Sigmoid colon (tissue), 7 donors: ENCODE measurements around the gene SLC15A4. TPM values are rescaled to one million over a fixed set of nuclear protein-coding genes. Genes with fewer than 3 reads are reported as not detected.
"Not testable (repeated sequence)": the region's sequence is repeated elsewhere in the genome, so short reads cannot be mapped to it uniquely, and the experiment has no call there.

Experiments used
- DNase-seq: peaks from one replicate; pipeline ENCODE4 v3.0.0-alpha.2; 2019
- H3K27ac ChIP-seq, 4 donors: fragments of 200-600 bp; sonication (generic); one replicate each; pipeline ENCODE4 v1.5.1; 2016 to 2019; ENCODE audit warnings: mild to moderate bottlenecking in 1 of 4
- H3K27me3 ChIP-seq, 3 donors: fragments of 200-600 bp; sonication (generic); one replicate each; pipeline ENCODE4 v1.5.1; 2019; ENCODE audit warnings: mild to moderate bottlenecking in 1 of 3
- H3K36me3 ChIP-seq, 4 donors: fragments of 200-600 bp; sonication (generic); one replicate each; pipeline ENCODE4 v1.5.1; 2016 to 2019
- H3K4me1 ChIP-seq, 4 donors: fragments of 200-600 bp; sonication (generic); one replicate each; pipeline ENCODE4 v1.5.1; 2017 to 2019
- H3K4me3 ChIP-seq, 4 donors: fragments of 200-600 bp; sonication (generic); one replicate each; pipeline ENCODE4 v1.5.1; 2017 to 2019; ENCODE audit warnings: mild to moderate bottlenecking in 2 of 4, moderate library complexity in 1 of 4
- H3K9me3 ChIP-seq, 4 donors: fragments of 200-600 bp in 3 of 4; sonication (generic) in 3 of 4; one replicate each; pipeline versions ENCODE4 v1.5.1 to v1.6.1; 2013 to 2019
- EP300 ChIP-seq, 4 donors: sonication (generic); formaldehyde crosslinking; IDR thresholded peaks; one replicate each; pipeline ENCODE4 v1.6.1; 2017; ENCODE audit warnings: antibody characterized with exemption in 4 of 4
- POLR2A ChIP-seq, 2 donors: fragments of 450-650 bp; IDR thresholded peaks; one replicate each; pipeline ENCODE4 v1.6.1; 2016; ENCODE audit warnings: antibody characterized with exemption in 2 of 2, mild to moderate bottlenecking in 2 of 2, moderate library complexity in 2 of 2
- POLR2AphosphoS5 ChIP-seq, 4 donors: sonication (generic); formaldehyde crosslinking; IDR thresholded peaks; one replicate each; pipeline ENCODE4 v1.6.1; 2017; ENCODE audit warnings: antibody characterized with exemption in 4 of 4
- WGBS, 2 donors: extraction: QIAGEN DNeasy Blood & Tissue Kit; methylation state at CpG; one replicate each; pipeline ENCODE4 v1.1.7; 2013; 5-methylcytosine and 5-hydroxymethylcytosine counted together
- intact Hi-C: fragments of 100-400 bp; cut with DNase I; formaldehyde crosslinking; loops from one replicate; pipeline ENCODE4 v1.15.1; 2023
- polyA plus RNA-seq, 3 donors: library from polyadenylated mRNA; stranded (reverse); fragments of 200-250 nt; gene quantifications; one replicate each; pipeline ENCODE4 v1.2.3, GENCODE V29; 2013
- total RNA-seq, 4 donors: library from RNA; depleted of rRNA; stranded (reverse); fragments of >200 nt; gene quantifications; one replicate each; pipeline ENCODE4 v1.1.0, GENCODE V29; 2016
- TF ChIP-seq, protein P1 (sequence below), 4 experiments: fragments of 450-650 bp in 3 of 4; fragments of 200-600 bp in 1 of 4; IDR thresholded peaks; one replicate each; pipeline ENCODE4 v1.5.1; 2016 to 2019; ENCODE audit warnings: antibody characterized with exemption in 4 of 4, mild to moderate bottlenecking in 3 of 4, moderate library complexity in 2 of 4
- donor health status: healthy with polysubstance abuse.
- donor health status: Bipolar disorder and iron deficiency.
- donor health status: healthy.

The SLC15A4 gene
- total and polyA plus RNA-seq, 7 donors = 3.6 to 42.0 (median 19.4) TPM

DNA sequence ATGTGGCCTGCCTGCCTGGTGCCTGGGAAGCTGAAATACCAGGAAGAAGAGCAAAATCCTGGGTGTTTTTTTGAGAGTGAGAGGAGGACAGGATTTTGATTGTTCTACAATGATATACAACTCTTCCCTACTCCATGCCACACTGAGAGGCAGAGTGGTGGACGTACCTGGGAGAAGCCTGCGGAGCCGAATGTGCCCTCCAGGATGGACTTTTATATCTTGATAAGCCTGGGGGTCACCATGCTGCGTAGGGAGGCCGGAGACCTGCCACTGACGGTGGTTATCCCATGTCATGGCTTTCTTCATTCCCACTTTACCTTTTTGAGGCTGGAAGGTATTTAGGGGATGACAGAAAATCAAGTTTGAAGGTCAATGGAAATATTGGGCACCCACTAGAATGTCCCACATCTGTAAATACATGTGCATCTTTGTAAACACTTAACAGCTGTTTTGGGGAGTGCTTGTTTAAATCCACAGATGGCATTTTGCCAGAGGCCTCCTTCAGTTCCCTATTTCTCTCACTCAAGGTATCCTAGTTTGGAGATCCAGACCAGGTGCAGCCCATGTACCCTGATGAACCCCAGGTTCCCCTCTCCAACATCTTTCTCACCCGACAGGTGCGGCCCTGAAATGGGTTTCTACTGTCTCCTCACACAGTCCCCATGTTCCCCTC lies 28.4 kb upstream of the SLC15A4 start:
- Histone ChIP-seq H3K27me3 (peaks cover 0 to 35% (median 18%) of the 10 kb centered on the region in 3 donors), H3K27ac (no peak overlapping the region), H3K4me3 (no peak overlapping the region), H3K4me1 (peaks cover 0 to 5% (median 4%) of the 10 kb centered on the region in 4 donors), H3K36me3 (no peaks in the 10 kb centered on the region), H3K9me3 (no peaks in the 10 kb centered on the region)
- intact Hi-C loops = no loop called here
- TF ChIP-seq EP300 (IDR thresholded peaks at IDR 0.05) = no peak
- TF ChIP-seq, protein P1, sequence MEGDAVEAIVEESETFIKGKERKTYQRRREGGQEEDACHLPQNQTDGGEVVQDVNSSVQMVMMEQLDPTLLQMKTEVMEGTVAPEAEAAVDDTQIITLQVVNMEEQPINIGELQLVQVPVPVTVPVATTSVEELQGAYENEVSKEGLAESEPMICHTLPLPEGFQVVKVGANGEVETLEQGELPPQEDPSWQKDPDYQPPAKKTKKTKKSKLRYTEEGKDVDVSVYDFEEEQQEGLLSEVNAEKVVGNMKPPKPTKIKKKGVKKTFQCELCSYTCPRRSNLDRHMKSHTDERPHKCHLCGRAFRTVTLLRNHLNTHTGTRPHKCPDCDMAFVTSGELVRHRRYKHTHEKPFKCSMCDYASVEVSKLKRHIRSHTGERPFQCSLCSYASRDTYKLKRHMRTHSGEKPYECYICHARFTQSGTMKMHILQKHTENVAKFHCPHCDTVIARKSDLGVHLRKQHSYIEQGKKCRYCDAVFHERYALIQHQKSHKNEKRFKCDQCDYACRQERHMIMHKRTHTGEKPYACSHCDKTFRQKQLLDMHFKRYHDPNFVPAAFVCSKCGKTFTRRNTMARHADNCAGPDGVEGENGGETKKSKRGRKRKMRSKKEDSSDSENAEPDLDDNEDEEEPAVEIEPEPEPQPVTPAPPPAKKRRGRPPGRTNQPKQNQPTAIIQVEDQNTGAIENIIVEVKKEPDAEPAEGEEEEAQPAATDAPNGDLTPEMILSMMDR (IDR thresholded peaks at IDR 0.05) = no peak
- no peak for TF ChIP-seq POLR2AphosphoS5 (IDR thresholded peaks at IDR 0.05)
- TF ChIP-seq POLR2A (IDR thresholded peaks at IDR 0.05) = no peak
- 82 to 89% methylated on average over 8 of the region's 8 CpGs for WGBS, 2 donors
- DNase-seq = peak; percentile 40

DNA sequence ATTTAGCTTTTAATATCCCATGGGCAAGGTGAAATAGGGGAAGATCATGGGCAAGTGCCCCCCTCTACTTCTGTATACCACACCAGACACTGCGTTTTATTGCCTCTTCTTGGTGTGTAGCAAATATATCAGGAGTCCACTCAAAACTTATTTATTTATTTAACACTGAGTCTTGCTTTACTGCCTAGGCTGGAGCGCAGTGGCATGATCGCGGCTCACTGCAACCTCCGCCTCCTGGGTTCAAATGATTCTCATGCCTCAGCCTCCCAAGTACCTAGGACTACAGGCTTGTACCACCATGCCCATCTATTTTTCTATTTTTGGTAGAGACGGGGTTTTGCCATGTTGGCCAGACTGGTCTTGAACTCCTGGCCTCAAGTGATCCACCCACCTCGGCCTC lies 27.7 kb upstream of the SLC15A4 start:
- H3K4me3 ChIP-seq, H3K36me3 ChIP-seq, DNase-seq, intact Hi-C loops, H3K9me3 ChIP-seq, H3K27ac ChIP-seq, H3K4me1 ChIP-seq: not testable (repeated sequence)
- 78 to 88% methylated on average over 7 of the region's 7 CpGs for WGBS, 2 donors
- peaks cover 0 to 35% (median 18%) of the 10 kb centered on the region in 3 donors for H3K27me3 ChIP-seq

DNA sequence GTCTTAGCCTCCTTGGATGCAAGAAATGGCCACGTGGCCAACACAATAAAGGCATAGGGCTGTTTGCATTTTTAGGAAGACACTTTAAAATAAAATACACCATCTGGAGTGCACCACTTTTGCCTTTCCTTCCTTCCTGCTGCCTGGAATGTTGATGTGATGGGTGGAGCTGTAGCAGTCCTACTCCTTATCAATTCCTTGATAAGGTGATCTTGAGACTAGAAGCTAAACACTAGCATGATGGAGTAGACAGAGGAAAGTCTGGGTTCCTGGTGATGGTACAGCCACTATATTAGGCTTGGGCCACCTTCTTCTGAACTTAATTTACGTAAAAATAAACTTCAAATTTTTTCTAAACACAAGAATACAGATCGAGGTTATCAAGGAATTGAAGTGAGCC lies 26.6 kb upstream of the SLC15A4 start:
- TF ChIP-seq, protein P1 (IDR thresholded peaks at IDR 0.05) = no peak
- TF ChIP-seq POLR2AphosphoS5 (IDR thresholded peaks at IDR 0.05) = no peak
- no peak for TF ChIP-seq POLR2A (IDR thresholded peaks at IDR 0.05)
- TF ChIP-seq EP300 (IDR thresholded peaks at IDR 0.05) = no peak
- H3K27me3 ChIP-seq = peaks cover 0 to 34% (median 18%) of the 10 kb centered on the region in 3 donors
- no peak overlapping the region for H3K4me3 ChIP-seq
- H3K27ac ChIP-seq = no peak overlapping the region
- H3K9me3 ChIP-seq = no peaks in the 10 kb centered on the region
- intact Hi-C loops = no loop called here
- WGBS, 2 donors = 68 to 71% methylated on average over 3 of the region's 3 CpGs
- no peak for DNase-seq
- no peaks in the 10 kb centered on the region for H3K36me3 ChIP-seq
- peaks cover 0 to 5% (median 4%) of the 10 kb centered on the region in 4 donors for H3K4me1 ChIP-seq

DNA sequence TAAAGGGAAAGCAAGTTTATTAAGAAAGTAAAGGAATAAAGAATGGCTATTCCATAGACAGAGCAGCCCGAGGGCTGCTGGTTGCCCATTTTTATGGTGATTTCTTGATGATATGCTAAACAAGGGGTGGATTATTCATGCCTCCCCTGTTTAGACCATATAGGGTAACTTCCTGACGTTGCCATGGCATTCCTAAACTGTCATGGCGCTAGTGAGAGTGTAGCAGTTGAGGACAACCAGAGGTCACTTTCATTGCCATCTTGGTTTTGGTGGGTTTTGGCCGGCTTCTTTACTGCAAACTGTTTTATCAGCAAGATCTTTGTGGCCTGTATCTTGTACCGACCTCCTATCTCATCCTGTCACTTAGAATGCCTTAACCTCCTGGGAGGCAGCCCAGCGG lies 26.0 kb upstream of the SLC15A4 start:
- H3K4me3 ChIP-seq, intact Hi-C loops, H3K9me3 ChIP-seq, H3K27ac ChIP-seq, H3K36me3 ChIP-seq, H3K4me1 ChIP-seq: not testable (repeated sequence)
- H3K27me3 ChIP-seq = peaks cover 0 to 31% (median 18%) of the 10 kb centered on the region in 3 donors
- peak; percentile 18 for DNase-seq
- WGBS, 2 donors = 55 to 59% methylated on average over 6 of the region's 6 CpGs

DNA sequence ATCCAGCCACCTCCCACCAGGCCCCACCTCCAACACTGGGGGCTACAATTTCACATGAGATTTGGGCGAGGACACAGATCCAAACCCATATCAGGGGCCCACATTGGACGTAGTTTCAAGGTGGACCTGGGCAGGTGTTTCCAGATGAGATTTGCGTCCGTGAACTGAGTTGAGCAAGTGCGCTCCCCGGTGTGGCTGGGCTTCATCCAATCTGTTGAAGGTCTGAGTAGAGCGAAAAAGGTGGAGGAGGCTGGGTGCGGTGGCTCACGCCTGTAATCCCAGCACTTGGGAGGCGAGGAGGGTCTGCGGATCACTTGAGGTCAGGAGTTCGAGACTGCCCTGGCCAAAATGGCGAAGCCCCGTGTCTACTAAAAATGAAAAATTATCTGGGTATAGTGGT lies 24.6 kb upstream of the SLC15A4 start:
- Histone ChIP-seq H3K4me1 (no peaks in the 10 kb centered on the region), H3K27ac (no peak overlapping the region), H3K4me3 (no peak overlapping the region), H3K36me3 (no peaks in the 10 kb centered on the region), H3K27me3 (peaks cover 0 to 17% (median 10%) of the 10 kb centered on the region in 3 donors), H3K9me3 (no peaks in the 10 kb centered on the region)
- peak; percentile 37 for DNase-seq
- WGBS, 2 donors = 95 to 96% methylated on average over 14 of the region's 14 CpGs
- intact Hi-C loops = no loop called here
- TF ChIP-seq, protein P1 (IDR thresholded peaks at IDR 0.05) = no peak
- no peak for TF ChIP-seq POLR2A (IDR thresholded peaks at IDR 0.05)
- TF ChIP-seq EP300 (IDR thresholded peaks at IDR 0.05) = no peak
- no peak for TF ChIP-seq POLR2AphosphoS5 (IDR thresholded peaks at IDR 0.05)

DNA sequence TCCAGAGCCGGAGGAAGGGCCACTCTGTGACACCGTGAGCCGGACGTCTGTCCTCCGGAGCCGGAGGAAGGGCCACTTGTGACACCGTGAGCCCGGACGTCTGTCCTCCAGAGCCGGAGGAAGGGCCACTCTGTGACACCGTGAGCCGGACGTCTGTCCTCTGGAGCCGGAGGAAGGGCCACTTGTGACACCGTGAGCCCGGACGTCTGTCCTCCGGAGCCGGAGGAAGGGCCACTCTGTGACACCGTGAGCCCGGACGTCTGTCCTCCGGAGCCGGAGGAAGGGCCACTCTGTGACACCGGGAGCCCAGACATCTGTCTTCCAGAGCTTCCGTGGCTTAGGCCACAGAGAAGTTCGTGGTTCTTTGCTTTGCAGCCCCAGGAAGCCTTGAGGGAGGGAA lies 22.9 kb upstream of the SLC15A4 start:
- H3K36me3 ChIP-seq, intact Hi-C loops, H3K4me1 ChIP-seq, H3K27me3 ChIP-seq, H3K9me3 ChIP-seq, H3K27ac ChIP-seq, H3K4me3 ChIP-seq: not testable (repeated sequence)
- WGBS, 2 donors = 91 to 93% methylated on average over 27 of the region's 27 CpGs
- peak; percentile 48 for DNase-seq
